A673 (cell line): ENCODE measurements around the gene CMTM6.

Experiments
- CTCF ChIP-seq: fragments of 300-800, 200-600 bp; sonication (generic); conservative IDR thresholded peaks from 2 replicates; pipeline ENCODE4 v1.5.1; 2017; ENCODE audit warnings: low read depth, mild to moderate bottlenecking, antibody characterized with exemption, low read length, moderate library complexity, mixed read lengths
- EZH2 ChIP-seq: fragments of 200-600 bp; sonication (generic); IDR thresholded peaks from 2 replicates; pipeline ENCODE4 v1.6.1; 2017; ENCODE audit warnings: borderline replicate concordance, low read depth, mild to moderate bottlenecking, mixed read lengths, antibody characterized with exemption, low read length; ENCODE audit not compliant: poor library complexity, severe bottlenecking

DNA sequence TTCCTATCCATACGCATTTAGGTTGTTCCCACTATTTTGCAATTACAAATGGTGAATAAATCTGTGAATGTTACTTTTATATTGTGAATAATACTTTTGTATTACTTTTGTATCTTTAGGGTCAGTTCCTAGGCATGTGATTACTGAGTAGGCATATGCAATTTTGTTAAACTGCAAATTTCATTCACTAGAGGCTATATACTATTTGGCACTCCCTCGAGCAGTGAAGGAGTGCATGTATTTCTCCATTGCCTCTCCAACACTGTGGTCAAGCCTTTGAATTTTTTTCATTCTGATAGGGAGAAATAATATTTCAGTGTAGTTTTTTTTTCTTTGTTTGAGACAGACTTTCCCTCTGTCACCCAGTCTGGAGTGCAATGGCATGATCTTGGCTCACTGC lies 8.4 kb upstream of the CMTM6 start:
- TF ChIP-seq EZH2 (no peak), CTCF (no peak)
